ENCODE results near the gene CCDC13. TPM values are rescaled to one million over a fixed set of nuclear protein-coding genes. Genes with fewer than 3 reads are reported as not detected.

CCDC13 gene
- total RNA-seq, 5 donors from 2014 or later (not counting 1 experiment from before 2014, with no cell fraction given) = 0.28 to 2.1 (median 1.3) TPM; not detected in 1

- no peaks in the 10 kb centered on the region for H3K27me3 Mint-ChIP-seq
- no peak for ATAC-seq (replicated peaks in 1 of 4)
- POLR2A ChIA-PET = no interaction called here
- Histone ChIP-seq H3K4me3 (ENCODE audit: control insufficient read depth in 1 of 2, extremely low read depth in 1 of 2, low read length in 1 of 2) (no peak overlapping the region), H3K4me1 (ENCODE audit: control insufficient read depth in 1 of 2, extremely low read depth in 1 of 2, insufficient read depth in 2 of 2, low read length in 2 of 2) (peaks cover 0 to 2% of the 10 kb centered on the region in 2 experiments), H3K36me3 (ENCODE audit: control insufficient read depth in 2 of 2, extremely low read depth in 1 of 2, insufficient read depth in 1 of 2, low read length in 1 of 2) (peaks cover 3 to 17% of the 10 kb centered on the region in 2 donors), H3K27ac (ENCODE audit: low read length) (no peak overlapping the region), H3K9me3 (no peaks in the 10 kb centered on the region), H3K27me3 (replicated peaks in 1 of 2; ENCODE audit: control insufficient read depth in 2 of 2, extremely low read depth in 1 of 2, insufficient read depth in 2 of 2, low read length in 1 of 2) (no peaks in the 10 kb centered on the region)
- CTCF ChIA-PET = interaction anchor here in 1 of 2 donors (0.5 kb wide), 1 partner anchor 16 kb away, joined by 3 read pairs; no protein-coding TSS in a partner anchor
- H3K36me3 Mint-ChIP-seq = peaks cover 24% of the 10 kb centered on the region
- H3K4me3 Mint-ChIP-seq = no peak overlapping the region
- no CpG with 5 or more reads among the region's 6 CpGs for WGBS (ENCODE audit: insufficient coverage)
- H3K4me1 Mint-ChIP-seq = peaks cover 11 to 17% (median 15%) of the 10 kb centered on the region in 3 donors
- DNase-seq = no peak
- no peaks in the 10 kb centered on the region for H3K9me3 Mint-ChIP-seq
- H3K27ac Mint-ChIP-seq = no peak overlapping the region
These were observed 17.7 kb upstream of the CCDC13 start for GRCh38 chr3:42790714-42791229.

- H3K27ac Mint-ChIP-seq = no peak overlapping the region
- peaks cover 32% of the 10 kb centered on the region for H3K36me3 Mint-ChIP-seq
These were observed 13.6 kb upstream of the CCDC13 start for GRCh38 chr3:42786631-42787030.

GRCh38 chr3:42786212-42786611 is 13.2 kb upstream of the CCDC13 start:
- Histone ChIP-seq H3K27ac (ENCODE audit: low read length) (no peak overlapping the region), H3K4me1 (ENCODE audit: control insufficient read depth in 1 of 2, extremely low read depth in 1 of 2, insufficient read depth in 2 of 2, low read length in 2 of 2) (peaks cover 0 to 2% of the 10 kb centered on the region in 2 experiments), H3K9me3 (no peaks in the 10 kb centered on the region), H3K36me3 (ENCODE audit: control insufficient read depth in 2 of 2, extremely low read depth in 1 of 2, insufficient read depth in 1 of 2, low read length in 1 of 2) (peaks cover 0 to 24% of the 10 kb centered on the region in 2 donors), H3K27me3 (replicated peaks in 1 of 2; ENCODE audit: control insufficient read depth in 2 of 2, extremely low read depth in 1 of 2, insufficient read depth in 2 of 2, low read length in 1 of 2) (no peaks in the 10 kb centered on the region), H3K4me3 (ENCODE audit: control insufficient read depth in 1 of 2, extremely low read depth in 1 of 2, low read length in 1 of 2) (no peak overlapping the region)
- Mint-ChIP-seq H3K27ac (no peak overlapping the region), H3K9me3 (no peaks in the 10 kb centered on the region), H3K27me3 (no peaks in the 10 kb centered on the region), H3K4me3 (no peak overlapping the region), H3K4me1 (peaks cover 0 to 6% (median 4%) of the 10 kb centered on the region in 3 donors), H3K36me3 (peaks cover 32% of the 10 kb centered on the region)
- ATAC-seq (replicated peaks in 1 of 4) (no peak), DNase-seq (no peak)
- ChIA-PET POLR2A (no interaction called here), CTCF (no interaction called here)
- no CpG with 5 or more reads among the region's 1 CpG for WGBS (ENCODE audit: insufficient coverage)

More at GRCh38 chr3:42786631-42787030, 13.6 kb upstream of the CCDC13 start:
- H3K27me3 Mint-ChIP-seq = no peaks in the 10 kb centered on the region
- WGBS (ENCODE audit: insufficient coverage) = 100% methylated on average over 1 of the region's 2 CpGs
- ATAC-seq (replicated peaks in 1 of 4) = no peak
- POLR2A ChIA-PET = no interaction called here
- peaks cover 0 to 6% (median 5%) of the 10 kb centered on the region in 3 donors for H3K4me1 Mint-ChIP-seq
- no peak overlapping the region for H3K4me3 Mint-ChIP-seq
- H3K4me1 ChIP-seq (ENCODE audit: control insufficient read depth in 1 of 2, extremely low read depth in 1 of 2, insufficient read depth in 2 of 2, low read length in 2 of 2) = peaks cover 0 to 2% of the 10 kb centered on the region in 2 experiments
- H3K27ac ChIP-seq (ENCODE audit: low read length) = no peak overlapping the region
- no peak for DNase-seq
- H3K9me3 Mint-ChIP-seq = no peaks in the 10 kb centered on the region
- no peaks in the 10 kb centered on the region for H3K9me3 ChIP-seq
- peaks cover 0 to 24% of the 10 kb centered on the region in 2 donors for H3K36me3 ChIP-seq (ENCODE audit: control insufficient read depth in 2 of 2, extremely low read depth in 1 of 2, insufficient read depth in 1 of 2, low read length in 1 of 2)
- no peaks in the 10 kb centered on the region for H3K27me3 ChIP-seq (replicated peaks in 1 of 2; ENCODE audit: control insufficient read depth in 2 of 2, extremely low read depth in 1 of 2, insufficient read depth in 2 of 2, low read length in 1 of 2)
- CTCF ChIA-PET = no interaction called here
- no peak overlapping the region for H3K4me3 ChIP-seq (ENCODE audit: control insufficient read depth in 1 of 2, extremely low read depth in 1 of 2, low read length in 1 of 2)

GRCh38 chr3:42780892-42781700 is 8.0 kb upstream of the CCDC13 start:
- H3K36me3 ChIP-seq (ENCODE audit: control insufficient read depth in 2 of 2, extremely low read depth in 1 of 2, insufficient read depth in 1 of 2, low read length in 1 of 2) = peaks cover 0 to 13% of the 10 kb centered on the region in 2 donors
- Mint-ChIP-seq H3K9me3 (no peaks in the 10 kb centered on the region), H3K27ac (no peak overlapping the region), H3K4me3 (no peak overlapping the region), H3K36me3 (peaks cover 20% of the 10 kb centered on the region), H3K4me1 (peaks cover 0 to 2% (median 0%) of the 10 kb centered on the region in 3 donors), H3K27me3 (no peaks in the 10 kb centered on the region)
- WGBS (ENCODE audit: insufficient coverage) = 65% methylated on average over 6 of the region's 11 CpGs
- peak in 9 of 35 experiments; percentile 13 to 87 (median 24) for DNase-seq
- no peak overlapping the region for H3K27ac ChIP-seq (ENCODE audit: low read length)
- POLR2A ChIA-PET = interaction anchor here in 1 of 2 donors (0.7 kb wide), 1 partner anchor 101 kb away, joined by 5 read pairs; no protein-coding TSS in a partner anchor
- CTCF ChIA-PET = interaction anchor here (0.7 to 3.7 kb wide), 8 partner anchors 11 to 147 kb away, joined by 3 to 24 read pairs (median 5); no protein-coding TSS in a partner anchor
- ATAC-seq (replicated peaks in 1 of 4) = peak; percentile 73 to 79 (median 78)
- no peaks in the 10 kb centered on the region for H3K9me3 ChIP-seq
- H3K4me1 ChIP-seq (ENCODE audit: control insufficient read depth in 1 of 2, extremely low read depth in 1 of 2, insufficient read depth in 2 of 2, low read length in 2 of 2) = no peaks in the 10 kb centered on the region
- no peaks in the 10 kb centered on the region for H3K27me3 ChIP-seq (replicated peaks in 1 of 2; ENCODE audit: control insufficient read depth in 2 of 2, extremely low read depth in 1 of 2, insufficient read depth in 2 of 2, low read length in 1 of 2)
- no peak overlapping the region for H3K4me3 ChIP-seq (ENCODE audit: control insufficient read depth in 1 of 2, extremely low read depth in 1 of 2, low read length in 1 of 2)

GRCh38 chr3:42780398-42780797 is 7.3 kb upstream of the CCDC13 start:
- no peaks in the 10 kb centered on the region for H3K4me1 ChIP-seq (ENCODE audit: control insufficient read depth in 1 of 2, extremely low read depth in 1 of 2, insufficient read depth in 2 of 2, low read length in 2 of 2)
- DNase-seq (no peak), ATAC-seq (replicated peaks in 1 of 4) (peak in 1 of 4 experiments; percentile 9)
- H3K4me3 ChIP-seq (ENCODE audit: control insufficient read depth in 1 of 2, extremely low read depth in 1 of 2, low read length in 1 of 2) = no peak overlapping the region
- H3K9me3 ChIP-seq = no peaks in the 10 kb centered on the region
- Mint-ChIP-seq H3K4me3 (no peak overlapping the region), H3K9me3 (no peaks in the 10 kb centered on the region), H3K36me3 (peaks cover 14% of the 10 kb centered on the region), H3K4me1 (peaks cover 0 to 2% (median 0%) of the 10 kb centered on the region in 3 donors), H3K27me3 (no peaks in the 10 kb centered on the region), H3K27ac (no peak overlapping the region)
- ChIA-PET POLR2A (no interaction called here), CTCF (interaction anchor here (0.6 to 3.7 kb wide), 6 partner anchors 16 to 102 kb away, joined by 3 to 24 read pairs (median 3); no protein-coding TSS in a partner anchor)
- no peaks in the 10 kb centered on the region for H3K27me3 ChIP-seq (replicated peaks in 1 of 2; ENCODE audit: control insufficient read depth in 2 of 2, extremely low read depth in 1 of 2, insufficient read depth in 2 of 2, low read length in 1 of 2)
- H3K27ac ChIP-seq (ENCODE audit: low read length) = no peak overlapping the region
- H3K36me3 ChIP-seq (ENCODE audit: control insufficient read depth in 2 of 2, extremely low read depth in 1 of 2, insufficient read depth in 1 of 2, low read length in 1 of 2) = peaks cover 0 to 10% of the 10 kb centered on the region in 2 donors
- no CpG with 5 or more reads among the region's 3 CpGs for WGBS (ENCODE audit: insufficient coverage)

GRCh38 chr3:42778644-42779043 is 5.6 kb upstream of the CCDC13 start:
- Histone ChIP-seq H3K9me3 (no peaks in the 10 kb centered on the region), H3K27me3 (replicated peaks in 1 of 2; ENCODE audit: control insufficient read depth in 2 of 2, extremely low read depth in 1 of 2, insufficient read depth in 2 of 2, low read length in 1 of 2) (no peaks in the 10 kb centered on the region), H3K27ac (ENCODE audit: low read length) (no peak overlapping the region), H3K36me3 (ENCODE audit: control insufficient read depth in 2 of 2, extremely low read depth in 1 of 2, insufficient read depth in 1 of 2, low read length in 1 of 2) (peaks cover 0 to 6% of the 10 kb centered on the region in 2 donors), H3K4me1 (ENCODE audit: control insufficient read depth in 1 of 2, extremely low read depth in 1 of 2, insufficient read depth in 2 of 2, low read length in 2 of 2) (no peaks in the 10 kb centered on the region), H3K4me3 (ENCODE audit: control insufficient read depth in 1 of 2, extremely low read depth in 1 of 2, low read length in 1 of 2) (no peak overlapping the region)
- CTCF ChIA-PET = interaction anchor here in 1 of 2 donors (1.0 to 3.7 kb wide), 3 partner anchors 9 to 327 kb away, joined by 4 to 24 read pairs (median 7); no protein-coding TSS in a partner anchor
- no peak for DNase-seq
- WGBS (ENCODE audit: insufficient coverage) = 83% methylated on average over 1 of the region's 2 CpGs
- Mint-ChIP-seq H3K27me3 (no peaks in the 10 kb centered on the region), H3K36me3 (peaks cover 10% of the 10 kb centered on the region), H3K4me1 (peaks cover under 1 to 3% (median 2%) of the 10 kb centered on the region in 3 donors), H3K4me3 (no peak overlapping the region), H3K9me3 (no peaks in the 10 kb centered on the region), H3K27ac (no peak overlapping the region)
- POLR2A ChIA-PET = no interaction called here
- ATAC-seq (replicated peaks in 1 of 4) = no peak

All from T-cell (primary cell).